Renal cortical epithelial cell (primary cell): ENCODE data around the gene ZNF804B. TPM values are rescaled to one million over a fixed set of nuclear protein-coding genes. Genes with fewer than 3 reads are reported as not detected.
"Not testable (repeated sequence)": the region's sequence is repeated elsewhere in the genome, so short reads cannot be mapped to it uniquely, and the experiment has no call there.

Experiments used
- DNase-seq: peaks from one replicate; pipeline ENCODE4 v3.0.0-alpha.2; 2011; ENCODE audit warnings: low read depth
- total RNA-seq: library from RNA; depleted of rRNA; stranded (reverse); fragments of >200 nt; gene quantifications from 2 replicates; pipeline ENCODE4 v1.2.3, GENCODE V29; 2014

The ZNF804B gene
- total RNA-seq, 1 donor from 2014 or later, result not detected

- no peak for DNase-seq
These were observed 326.1 kb downstream of the ZNF804B start for GRCh38 chr7:89085580-89085979.

GRCh38 chr7:89091550-89091949, 332.1 kb downstream of the ZNF804B start:
- no peak for DNase-seq

GRCh38 chr7:89094269-89094668, 334.8 kb downstream of the ZNF804B start:
- no peak for DNase-seq

- no peak for DNase-seq
These were observed 344.1 kb downstream of the ZNF804B start for GRCh38 chr7:89103564-89103963.

- DNase-seq, result no peak
These were observed 345.5 kb downstream of the ZNF804B start for GRCh38 chr7:89104748-89105685.

- DNase-seq, result peak; percentile 1
These were observed 364.4 kb downstream of the ZNF804B start for GRCh38 chr7:89123871-89124270.

GRCh38 chr7:89129600-89130375, 370.3 kb downstream of the ZNF804B start:
- no peak for DNase-seq

- DNase-seq, result no peak
These were observed 373.9 kb downstream of the ZNF804B start for GRCh38 chr7:89133357-89133756.

GRCh38 chr7:89133819-89134218, 374.3 kb downstream of the ZNF804B start:
- no peak for DNase-seq

GRCh38 chr7:89145801-89146200, 386.3 kb downstream of the ZNF804B start:
- no peak for DNase-seq

GRCh38 chr7:89160107-89160506, 400.6 kb downstream of the ZNF804B start:
- DNase-seq, result no peak

GRCh38 chr7:89165421-89165820, 405.9 kb downstream of the ZNF804B start:
- no peak for DNase-seq

GRCh38 chr7:89170628-89171027, 411.1 kb downstream of the ZNF804B start:
- no peak for DNase-seq

GRCh38 chr7:89182116-89182515, 422.6 kb downstream of the ZNF804B start:
- no peak for DNase-seq

- DNase-seq, result no peak
These were observed 424.2 kb downstream of the ZNF804B start for GRCh38 chr7:89183712-89184111.

- DNase-seq, result no peak
These were observed 441.3 kb downstream of the ZNF804B start for GRCh38 chr7:89200758-89201157.

- DNase-seq, result no peak
These were observed 464.4 kb downstream of the ZNF804B start for GRCh38 chr7:89223900-89224395.

- DNase-seq, result not testable (repeated sequence)
These were observed 469.2 kb downstream of the ZNF804B start for GRCh38 chr7:89228688-89229171.

GRCh38 chr7:89238156-89238555, 478.7 kb downstream of the ZNF804B start:
- peak; percentile 6 for DNase-seq

GRCh38 chr7:89246196-89246595, 486.7 kb downstream of the ZNF804B start:
- DNase-seq, result no peak

GRCh38 chr7:89247207-89247606, 487.7 kb downstream of the ZNF804B start:
- no peak for DNase-seq

- DNase-seq, result no peak
These were observed 499.6 kb downstream of the ZNF804B start for GRCh38 chr7:89259085-89259484.
